ENCODE data around the gene NOP10. TPM values are rescaled to one million over a fixed set of nuclear protein-coding genes. Genes with fewer than 3 reads are reported as not detected.

The NOP10 gene
- total and polyA plus RNA-seq, 2 of the 8 experiments (the other 6 are each of a cell fraction or from before 2014, with no cell fraction given) = 285 to 981 TPM

DNA sequence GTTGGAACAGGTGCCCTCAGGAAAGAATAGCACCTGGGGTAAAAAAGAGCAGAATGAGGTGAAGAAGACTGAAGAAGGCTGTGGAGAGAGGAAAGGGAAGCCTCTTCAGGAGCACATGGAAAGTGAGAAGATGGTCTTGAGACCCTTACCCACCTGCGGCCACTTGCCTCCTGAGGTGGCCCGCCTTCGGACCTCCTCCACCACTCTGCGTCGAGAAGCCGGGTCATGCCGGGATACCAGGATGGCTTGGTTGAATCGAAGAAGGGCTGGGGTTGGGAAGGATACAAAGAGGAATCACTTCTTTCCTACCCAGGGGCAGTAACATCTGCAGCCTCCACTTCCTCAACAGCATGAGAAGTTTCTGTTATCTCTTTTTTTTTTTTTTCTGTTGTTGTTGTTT lies 21.1 kb upstream of the NOP10 start:
- H3K4me1 ChIP-seq (replicated peaks in 1 of 4; ENCODE audit: control insufficient read depth in 3 of 4, insufficient read depth in 4 of 4, low read length in 3 of 4) = peaks cover 5 to 12% (median 7%) of the 10 kb centered on the region in 4 experiments
- POLR2A ChIA-PET (ENCODE audit: partially characterized antibody) = no interaction called here
- TF ChIP-seq POLR2A (IDR thresholded peaks at IDR 0.05; ENCODE audit: control extremely low read depth in 1 of 2, low read depth in 2 of 2, low read length in 2 of 2) (no peak), SP4 (IDR thresholded peaks at IDR 0.05; ENCODE audit: low read length) (no peak), KDM5A (IDR thresholded peaks at IDR 0.05; ENCODE audit: low read length) (no peak), TBP (IDR thresholded peaks at IDR 0.05; ENCODE audit: low read depth, low read length) (no peak), POU5F1 (IDR thresholded peaks at IDR 0.05; ENCODE audit: low read depth, low read length) (no peak), SP1 (IDR thresholded peaks at IDR 0.05; ENCODE audit: low read depth, low read length) (no peak), CTBP2 (IDR thresholded peaks at IDR 0.05; ENCODE audit: borderline replicate concordance, insufficient read depth, insufficient read length, low read length) (no peak), RBBP5 (IDR thresholded peaks at IDR 0.05; ENCODE audit: borderline replicate concordance, low read depth, low read length) (no peak), SIX5 (IDR thresholded peaks at IDR 0.05; ENCODE audit: low read depth, low read length) (no peak), NRF1 (IDR thresholded peaks at IDR 0.05; ENCODE audit: low read depth, low read length) (no peak), CBX5 (IDR thresholded peaks at IDR 0.05; ENCODE audit: low read depth, low read length) (no peak), TAF7 (optimal IDR thresholded peaks at IDR 0.05; ENCODE audit: borderline replicate concordance, low read depth, low read length) (no peak)
- TF ChIP-seq, protein P1, sequence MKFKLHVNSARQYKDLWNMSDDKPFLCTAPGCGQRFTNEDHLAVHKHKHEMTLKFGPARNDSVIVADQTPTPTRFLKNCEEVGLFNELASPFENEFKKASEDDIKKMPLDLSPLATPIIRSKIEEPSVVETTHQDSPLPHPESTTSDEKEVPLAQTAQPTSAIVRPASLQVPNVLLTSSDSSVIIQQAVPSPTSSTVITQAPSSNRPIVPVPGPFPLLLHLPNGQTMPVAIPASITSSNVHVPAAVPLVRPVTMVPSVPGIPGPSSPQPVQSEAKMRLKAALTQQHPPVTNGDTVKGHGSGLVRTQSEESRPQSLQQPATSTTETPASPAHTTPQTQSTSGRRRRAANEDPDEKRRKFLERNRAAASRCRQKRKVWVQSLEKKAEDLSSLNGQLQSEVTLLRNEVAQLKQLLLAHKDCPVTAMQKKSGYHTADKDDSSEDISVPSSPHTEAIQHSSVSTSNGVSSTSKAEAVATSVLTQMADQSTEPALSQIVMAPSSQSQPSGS (IDR thresholded peaks at IDR 0.05; ENCODE audit: low read length) = no peak

More for the DNA sequence above, 21.1 kb upstream of the NOP10 start:
- no peak overlapping the region for H2AK5ac ChIP-seq (ENCODE audit: low read depth, low read length)
- H3K4ac ChIP-seq (replicated peaks; ENCODE audit: insufficient read length, low read depth, low read length) = no peak overlapping the region
- peaks cover 14% of the 10 kb centered on the region for H3K79me1 ChIP-seq (ENCODE audit: low read depth, low read length)
- peaks cover 4 to 21% of the 10 kb centered on the region in 2 experiments; a peak in 3 of 4 replicates for H3K79me2 ChIP-seq (ENCODE audit: control insufficient read depth in 1 of 2, insufficient read depth in 2 of 2, low read length in 2 of 2)
- no peak overlapping the region for H3K27ac ChIP-seq (ENCODE audit: low read depth, low read length)
- peaks cover 8% of the 10 kb centered on the region in 2 experiments for H4K20me1 ChIP-seq (replicated peaks in 1 of 2; ENCODE audit: control insufficient read depth in 1 of 2, insufficient read depth in 2 of 2, low read length in 2 of 2)
- no peak overlapping the region for H3K23ac ChIP-seq (ENCODE audit: insufficient read length)
- no peak overlapping the region for H3K4me3 ChIP-seq (ENCODE audit: extremely low read depth in 1 of 4, insufficient read depth in 2 of 4, low read depth in 3 of 4, low read length in 4 of 4)
- no peak for FAIRE-seq
- H2BK15ac ChIP-seq (ENCODE audit: low read length) = no peak overlapping the region
- H2BK20ac ChIP-seq (ENCODE audit: low read length) = no peak overlapping the region
- no peak overlapping the region for H2BK5ac ChIP-seq (ENCODE audit: low read depth, low read length)
- H4K91ac ChIP-seq (replicated peaks; ENCODE audit: insufficient read length, low read length) = no peak overlapping the region
- DNase-seq (ENCODE audit: low read depth in 1 of 2, low spot score in 2 of 2) = no peak
- peaks cover 5 to 31% (median 19%) of the 10 kb centered on the region in 4 experiments for H3K36me3 ChIP-seq (ENCODE audit: control insufficient read depth in 2 of 4, insufficient read depth in 4 of 4, low read length in 3 of 4)
- WGBS, 2 experiments (ENCODE audit: extremely low coverage in 1 of 2, insufficient coverage in 1 of 2, insufficient read length in 1 of 2, insufficient replicate concordance in 2 of 2, low coverage in 1 of 2, low lambda C conversion rate in 2 of 2, missing lambda C conversion rate in 1 of 2) = 90% methylated on average over 8 of the region's 8 CpGs; no CpG with 5 or more reads in 1 of the 2 experiments
- H3K14ac ChIP-seq (ENCODE audit: insufficient read length) = no peak overlapping the region
- H4K8ac ChIP-seq (ENCODE audit: extremely low read depth, insufficient read depth, low read length) = no peak overlapping the region
- H3K9me3 ChIP-seq (ENCODE audit: insufficient read depth in 2 of 2, low read depth in 1 of 2, low read length in 1 of 2) = no peaks in the 10 kb centered on the region
- H2BK120ac ChIP-seq (replicated peaks; ENCODE audit: low read depth, low read length) = no peak overlapping the region
- H3K23me2 ChIP-seq (ENCODE audit: low read depth, low read length) = peaks cover 4% of the 10 kb centered on the region; the same call in 1 of the 2 replicates
- no peaks in the 10 kb centered on the region for H3K27me3 ChIP-seq (replicated peaks in 1 of 4; ENCODE audit: control insufficient read depth in 3 of 4, extremely low read depth in 1 of 4, insufficient read depth in 3 of 4, low read length in 3 of 4)
- no peak overlapping the region for H3K56ac ChIP-seq (replicated peaks; ENCODE audit: insufficient read length, low read depth, low read length)
- H4K5ac ChIP-seq (ENCODE audit: insufficient read length, low read depth, low read length) = no peak overlapping the region
- CTCF ChIA-PET (ENCODE audit: partially characterized antibody) = interaction anchor here (0.7 kb wide), 1 partner anchor 71 kb away, joined by 6 read pairs; no protein-coding TSS in a partner anchor
- no peak overlapping the region for H2BK12ac ChIP-seq (ENCODE audit: low read depth, low read length)
- H3K18ac ChIP-seq (ENCODE audit: extremely low read depth, low read length) = no peak overlapping the region
- no peak overlapping the region for H3K9ac ChIP-seq (replicated peaks in 1 of 4; ENCODE audit: extremely low read depth in 1 of 4, low read depth in 3 of 4, low read length in 3 of 4)
- no peak overlapping the region for H2AFZ ChIP-seq (ENCODE audit: low read length)
- H3K4me2 ChIP-seq (ENCODE audit: insufficient read depth in 1 of 2, low read depth in 2 of 2, low read length in 2 of 2) = no peak overlapping the region

Measured in H1 (cell line).